ENCODE data around the gene DXO. TPM values are rescaled to one million over a fixed set of nuclear protein-coding genes. Genes with fewer than 3 reads are reported as not detected.

Gene DXO
- total and polyA plus RNA-seq, 2 of the 4 experiments (the other 2 are of a cell fraction), result 9.3 to 21.4 TPM

DNA sequence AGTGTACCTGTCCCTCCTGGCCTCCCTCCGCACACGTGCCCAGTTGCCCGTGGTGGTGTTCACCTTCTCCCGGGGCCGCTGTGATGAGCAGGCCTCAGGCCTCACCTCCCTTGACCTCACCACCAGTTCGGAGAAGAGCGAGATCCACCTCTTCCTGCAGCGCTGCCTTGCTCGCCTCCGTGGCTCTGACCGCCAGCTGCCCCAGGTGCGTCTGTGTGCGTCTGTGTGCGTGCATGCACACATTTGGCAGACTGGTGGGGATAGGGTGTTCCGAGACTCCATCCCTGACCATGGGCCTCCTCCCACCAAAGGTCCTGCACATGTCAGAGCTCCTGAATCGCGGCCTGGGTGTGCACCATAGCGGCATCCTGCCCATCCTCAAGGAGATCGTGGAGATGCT lies 8.0 kb downstream of the DXO start:
- BruUV-seq (replicated peaks), result no TSS peak
- no peaks in the 10 kb centered on the region for H4K20me1 ChIP-seq (ENCODE audit: insufficient read depth, low read length)
- H3K4me2 ChIP-seq (ENCODE audit: low read depth, low read length), result no peak overlapping the region
- no peak overlapping the region for H2AK5ac ChIP-seq (ENCODE audit: low read depth, low read length)
- H2AFZ ChIP-seq (replicated peaks; ENCODE audit: low read length, poor library complexity), result no peak overlapping the region
- peaks cover 6% of the 10 kb centered on the region; the same call in 1 of the 2 replicates for H3K4me1 ChIP-seq (ENCODE audit: control insufficient read depth, insufficient read depth, low read length)
- H3K56ac ChIP-seq (ENCODE audit: extremely low read depth, insufficient read depth, low read length), result no peak overlapping the region
- no peak overlapping the region for H4K5ac ChIP-seq (ENCODE audit: low read depth, low read length)
- H3K27me3 ChIP-seq (ENCODE audit: control insufficient read depth, insufficient read depth, low read length), result no peaks in the 10 kb centered on the region
- no peak overlapping the region for H2BK120ac ChIP-seq (ENCODE audit: low read depth, low read length)
- H3K23ac ChIP-seq (ENCODE audit: low read depth, low read length), result no peak overlapping the region
- H4K91ac ChIP-seq (ENCODE audit: insufficient read depth, low read depth, low read length), result no peak overlapping the region
- no peak overlapping the region for H3K27ac ChIP-seq (ENCODE audit: insufficient read depth, low read length)
- no peak for TF ChIP-seq FOS (IDR thresholded peaks at IDR 0.05; ENCODE audit: low read depth, low read length)
- TF ChIP-seq, protein P1, sequence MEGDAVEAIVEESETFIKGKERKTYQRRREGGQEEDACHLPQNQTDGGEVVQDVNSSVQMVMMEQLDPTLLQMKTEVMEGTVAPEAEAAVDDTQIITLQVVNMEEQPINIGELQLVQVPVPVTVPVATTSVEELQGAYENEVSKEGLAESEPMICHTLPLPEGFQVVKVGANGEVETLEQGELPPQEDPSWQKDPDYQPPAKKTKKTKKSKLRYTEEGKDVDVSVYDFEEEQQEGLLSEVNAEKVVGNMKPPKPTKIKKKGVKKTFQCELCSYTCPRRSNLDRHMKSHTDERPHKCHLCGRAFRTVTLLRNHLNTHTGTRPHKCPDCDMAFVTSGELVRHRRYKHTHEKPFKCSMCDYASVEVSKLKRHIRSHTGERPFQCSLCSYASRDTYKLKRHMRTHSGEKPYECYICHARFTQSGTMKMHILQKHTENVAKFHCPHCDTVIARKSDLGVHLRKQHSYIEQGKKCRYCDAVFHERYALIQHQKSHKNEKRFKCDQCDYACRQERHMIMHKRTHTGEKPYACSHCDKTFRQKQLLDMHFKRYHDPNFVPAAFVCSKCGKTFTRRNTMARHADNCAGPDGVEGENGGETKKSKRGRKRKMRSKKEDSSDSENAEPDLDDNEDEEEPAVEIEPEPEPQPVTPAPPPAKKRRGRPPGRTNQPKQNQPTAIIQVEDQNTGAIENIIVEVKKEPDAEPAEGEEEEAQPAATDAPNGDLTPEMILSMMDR (conservative IDR thresholded peaks at IDR 0.05; ENCODE audit: low read depth, low read length), result no peak
- no peak for TF ChIP-seq RFX5 (IDR thresholded peaks at IDR 0.05; ENCODE audit: low read depth, low read length)
- no peak for TF ChIP-seq SMC3 (IDR thresholded peaks at IDR 0.05; ENCODE audit: low read depth, low read length)
- TF ChIP-seq, protein P2, sequence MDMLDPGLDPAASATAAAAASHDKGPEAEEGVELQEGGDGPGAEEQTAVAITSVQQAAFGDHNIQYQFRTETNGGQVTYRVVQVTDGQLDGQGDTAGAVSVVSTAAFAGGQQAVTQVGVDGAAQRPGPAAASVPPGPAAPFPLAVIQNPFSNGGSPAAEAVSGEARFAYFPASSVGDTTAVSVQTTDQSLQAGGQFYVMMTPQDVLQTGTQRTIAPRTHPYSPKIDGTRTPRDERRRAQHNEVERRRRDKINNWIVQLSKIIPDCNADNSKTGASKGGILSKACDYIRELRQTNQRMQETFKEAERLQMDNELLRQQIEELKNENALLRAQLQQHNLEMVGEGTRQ (IDR thresholded peaks at IDR 0.05; ENCODE audit: low read depth, low read length), result no peak
- no peak for TF ChIP-seq MAZ (IDR thresholded peaks at IDR 0.05; ENCODE audit: borderline replicate concordance, low read depth, low read length)
- H2BK5ac ChIP-seq (ENCODE audit: low read depth, low read length, poor library complexity, severe bottlenecking), result no peak overlapping the region
- no peaks in the 10 kb centered on the region for H3K9me3 ChIP-seq (ENCODE audit: control insufficient read depth, insufficient read depth, low read length)
- CTCF ChIA-PET, result no interaction called here
- H4K8ac ChIP-seq (ENCODE audit: low read depth in 2 of 2, low read length in 2 of 2), result no peak overlapping the region
- H3K4ac ChIP-seq (ENCODE audit: low read depth, low read length), result no peak overlapping the region
- POLR2A ChIA-PET (ENCODE audit: unreplicated experiment), result no interaction called here
- H3K9me1 ChIP-seq (ENCODE audit: insufficient read depth, low read length), result peaks cover 7% of the 10 kb centered on the region
- H2BK20ac ChIP-seq (ENCODE audit: low read depth, low read length), result no peak overlapping the region
- 97% methylated on average over 5 of the region's 19 CpGs; no CpG with 5 or more reads in 1 of the 2 experiments for WGBS, 2 experiments (ENCODE audit: extremely low coverage in 2 of 2, insufficient read length in 1 of 2)
- DNase-seq (no peak), ATAC-seq (ENCODE audit: low read depth) (no peak)
- H3K9ac ChIP-seq (ENCODE audit: low read depth, low read length), result no peak overlapping the region
- no peak overlapping the region for H2AK9ac ChIP-seq (replicated peaks; ENCODE audit: low read depth, low read length, poor library complexity)
- peaks cover 14 to 31% of the 10 kb centered on the region in 2 experiments for H3K79me1 ChIP-seq (ENCODE audit: low read depth in 1 of 2, low read length in 2 of 2)
- no peak overlapping the region for H3K4me3 ChIP-seq (ENCODE audit: insufficient read depth, low read depth, low read length)
- in situ Hi-C loops (cut with MboI; ENCODE audit: low sequenced_read_pairs) (no loop called here), intact Hi-C loops (cut with micrococcal nuclease) (no loop called here), dilution Hi-C loops (cut with HindIII; ENCODE audit: low sequenced_read_pairs, unreplicated experiment) (no loop called here)
- H2BK15ac ChIP-seq (ENCODE audit: low read depth, low read length), result no peak overlapping the region
- H3K36me3 ChIP-seq (ENCODE audit: control insufficient read depth, insufficient read depth, low read length), result peaks cover 69% of the 10 kb centered on the region
- no peak overlapping the region for H3K14ac ChIP-seq (replicated peaks; ENCODE audit: low read depth, low read length)
- H3K18ac ChIP-seq (ENCODE audit: low read depth, low read length), result no peak overlapping the region
